ENCODE results near the gene DUSP8. TPM values are rescaled to one million over a fixed set of nuclear protein-coding genes. Genes with fewer than 3 reads are reported as not detected.

Gene DUSP8
- total RNA-seq, 2 experiments from 2014 or later, result 83.9 to 91.2 TPM

- DNase-seq, result peak in 6 of 14 experiments; percentile 11 to 78 (median 51)
- peak overlapping the region; percentile 87 for H3K4me3 Mint-ChIP-seq
- no peaks in the 10 kb centered on the region for H3K27me3 Mint-ChIP-seq
- peak overlapping the region; percentile 80 to 82 for H3K27ac ChIP-seq (ENCODE audit: low read depth in 1 of 2, low read length in 2 of 2)
- H3K27ac Mint-ChIP-seq, result peak overlapping the region; percentile 89
- ChIA-PET CTCF (interaction anchor here (1.1 to 3.0 kb wide), 7 partner anchors 16 to 59 kb away, joined by 3 to 83 read pairs (median 9); no protein-coding TSS in a partner anchor), POLR2A (interaction anchor here (0.9 to 3.2 kb wide), 6 partner anchors 11 to 278 kb away, joined by 3 to 34 read pairs (median 4); partner anchors contain the start of gene KRTAP5-1)
- H3K9me3 Mint-ChIP-seq, result no peaks in the 10 kb centered on the region
- H3K27me3 ChIP-seq (ENCODE audit: control insufficient read depth in 1 of 2, insufficient read depth in 2 of 2, low read length in 2 of 2), result no peaks in the 10 kb centered on the region
- TF ChIP-seq, protein P1, sequence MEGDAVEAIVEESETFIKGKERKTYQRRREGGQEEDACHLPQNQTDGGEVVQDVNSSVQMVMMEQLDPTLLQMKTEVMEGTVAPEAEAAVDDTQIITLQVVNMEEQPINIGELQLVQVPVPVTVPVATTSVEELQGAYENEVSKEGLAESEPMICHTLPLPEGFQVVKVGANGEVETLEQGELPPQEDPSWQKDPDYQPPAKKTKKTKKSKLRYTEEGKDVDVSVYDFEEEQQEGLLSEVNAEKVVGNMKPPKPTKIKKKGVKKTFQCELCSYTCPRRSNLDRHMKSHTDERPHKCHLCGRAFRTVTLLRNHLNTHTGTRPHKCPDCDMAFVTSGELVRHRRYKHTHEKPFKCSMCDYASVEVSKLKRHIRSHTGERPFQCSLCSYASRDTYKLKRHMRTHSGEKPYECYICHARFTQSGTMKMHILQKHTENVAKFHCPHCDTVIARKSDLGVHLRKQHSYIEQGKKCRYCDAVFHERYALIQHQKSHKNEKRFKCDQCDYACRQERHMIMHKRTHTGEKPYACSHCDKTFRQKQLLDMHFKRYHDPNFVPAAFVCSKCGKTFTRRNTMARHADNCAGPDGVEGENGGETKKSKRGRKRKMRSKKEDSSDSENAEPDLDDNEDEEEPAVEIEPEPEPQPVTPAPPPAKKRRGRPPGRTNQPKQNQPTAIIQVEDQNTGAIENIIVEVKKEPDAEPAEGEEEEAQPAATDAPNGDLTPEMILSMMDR (IDR thresholded peaks at IDR 0.05), result no peak
- H3K4me1 Mint-ChIP-seq (ENCODE audit: low read depth), result peaks cover 24% of the 10 kb centered on the region
- intact Hi-C loops (cut with DNase I, micrococcal nuclease), result loop anchor here (2.0 to 10.0 kb wide), 7 partner anchors 121 to 728 kb away; partner anchors contain the start of genes AP2A2 (in 1 of the 2), CTSD (in 1 of the 2), POLR2L (in 1 of the 2) and TOLLIP (in 1 of the 2)
- H3K4me3 ChIP-seq (ENCODE audit: low read length), result peak overlapping the region; percentile 56
- H3K36me3 Mint-ChIP-seq (ENCODE audit: low read depth), result no peaks in the 10 kb centered on the region
- ATAC-seq (ENCODE audit: poor library complexity), result peak; percentile 13
- no peaks in the 10 kb centered on the region for H3K36me3 ChIP-seq (ENCODE audit: insufficient read depth, low read length)
- H3K9me3 ChIP-seq (ENCODE audit: control insufficient read depth in 1 of 2, insufficient read depth in 1 of 2, low read length in 2 of 2), result peaks cover 2 to 3% of the 10 kb centered on the region in 2 experiments
- H3K4me1 ChIP-seq (ENCODE audit: insufficient read depth, low read length), result peaks cover 43% of the 10 kb centered on the region
Observed at GRCh38 chr11:1573077-1573902, 1.2 kb upstream of the DUSP8 start.

- Histone ChIP-seq H3K9me3 (ENCODE audit: control insufficient read depth in 1 of 2, insufficient read depth in 1 of 2, low read length in 2 of 2) (no peaks in the 10 kb centered on the region), H3K27ac (ENCODE audit: low read depth in 1 of 2, low read length in 2 of 2) (no peak overlapping the region), H3K4me3 (ENCODE audit: low read length) (no peak overlapping the region), H3K4me1 (ENCODE audit: insufficient read depth, low read length) (peaks cover 45% of the 10 kb centered on the region), H3K27me3 (ENCODE audit: control insufficient read depth in 1 of 2, insufficient read depth in 2 of 2, low read length in 2 of 2) (no peaks in the 10 kb centered on the region), H3K36me3 (ENCODE audit: insufficient read depth, low read length) (no peaks in the 10 kb centered on the region)
- POLR2A ChIA-PET, result interaction anchor here (0.8 to 2.2 kb wide), 2 partner anchors 17 to 25 kb away, joined by 5 to 7 read pairs; no protein-coding TSS in a partner anchor
- no peak overlapping the region for H3K27ac Mint-ChIP-seq
- H3K27me3 Mint-ChIP-seq, result no peaks in the 10 kb centered on the region
- H3K36me3 Mint-ChIP-seq (ENCODE audit: low read depth), result no peaks in the 10 kb centered on the region
- H3K4me3 Mint-ChIP-seq, result no peak overlapping the region
- TF ChIP-seq, protein P1 (IDR thresholded peaks at IDR 0.05), result no peak
- CTCF ChIA-PET, result no interaction called here
- DNase-seq, result no peak
- H3K9me3 Mint-ChIP-seq, result no peaks in the 10 kb centered on the region
- intact Hi-C loops (cut with DNase I, micrococcal nuclease), result loop anchor here (2.0 to 10.0 kb wide), 7 partner anchors 119 to 727 kb away; partner anchors contain the start of genes AP2A2 (in 1 of the 2), CTSD (in 1 of the 2), POLR2L (in 1 of the 2) and TOLLIP (in 1 of the 2)
- H3K4me1 Mint-ChIP-seq (ENCODE audit: low read depth), result peaks cover 24% of the 10 kb centered on the region
- ATAC-seq (ENCODE audit: poor library complexity), result peak; percentile 10
Observed at GRCh38 chr11:1571760-1572196, 293 bp downstream of the DUSP8 start.

GRCh38 chr11:1570896-1571759 is 943 bp downstream of the DUSP8 start:
- H3K9me3 Mint-ChIP-seq, result no peaks in the 10 kb centered on the region
- H3K27ac Mint-ChIP-seq, result peak overlapping the region; percentile 84

More at GRCh38 chr11:1570896-1571759, 943 bp downstream of the DUSP8 start:
- DNase-seq, result peak in 7 of 14 experiments; percentile 14 to 69 (median 61)
- ChIA-PET CTCF (interaction anchor here (1.4 kb wide), 1 partner anchor 24 kb away, joined by 4 read pairs; no protein-coding TSS in a partner anchor), POLR2A (interaction anchor here (0.8 to 2.2 kb wide), 2 partner anchors 18 to 24 kb away, joined by 5 to 7 read pairs; no protein-coding TSS in a partner anchor)
- ATAC-seq (ENCODE audit: poor library complexity), result peak; percentile 19
- H3K27me3 ChIP-seq (ENCODE audit: control insufficient read depth in 1 of 2, insufficient read depth in 2 of 2, low read length in 2 of 2), result no peaks in the 10 kb centered on the region
- no peaks in the 10 kb centered on the region for H3K9me3 ChIP-seq (ENCODE audit: control insufficient read depth in 1 of 2, insufficient read depth in 1 of 2, low read length in 2 of 2)
- H3K4me1 ChIP-seq (ENCODE audit: insufficient read depth, low read length), result peaks cover 45% of the 10 kb centered on the region
- peak overlapping the region; percentile 50 for H3K4me3 ChIP-seq (ENCODE audit: low read length)
- no peaks in the 10 kb centered on the region for H3K36me3 Mint-ChIP-seq (ENCODE audit: low read depth)
- TF ChIP-seq, protein P1 (IDR thresholded peaks at IDR 0.05), result no peak
- H3K36me3 ChIP-seq (ENCODE audit: insufficient read depth, low read length), result no peaks in the 10 kb centered on the region
- no peaks in the 10 kb centered on the region for H3K27me3 Mint-ChIP-seq
- intact Hi-C loops (cut with DNase I, micrococcal nuclease), result loop anchor here (5.0 to 10.0 kb wide), 6 partner anchors 119 to 726 kb away; partner anchors contain the start of genes CTSD (in 1 of the 2), POLR2L (in 1 of the 2), TOLLIP (in 1 of the 2) and TSPAN4 (in 1 of the 2)
- peaks cover 24% of the 10 kb centered on the region for H3K4me1 Mint-ChIP-seq (ENCODE audit: low read depth)
- no peak overlapping the region for H3K27ac ChIP-seq (ENCODE audit: low read depth in 1 of 2, low read length in 2 of 2)
- peak overlapping the region; percentile 88 for H3K4me3 Mint-ChIP-seq
